Measurements from ENCODE around the gene HRH2.

DNA sequence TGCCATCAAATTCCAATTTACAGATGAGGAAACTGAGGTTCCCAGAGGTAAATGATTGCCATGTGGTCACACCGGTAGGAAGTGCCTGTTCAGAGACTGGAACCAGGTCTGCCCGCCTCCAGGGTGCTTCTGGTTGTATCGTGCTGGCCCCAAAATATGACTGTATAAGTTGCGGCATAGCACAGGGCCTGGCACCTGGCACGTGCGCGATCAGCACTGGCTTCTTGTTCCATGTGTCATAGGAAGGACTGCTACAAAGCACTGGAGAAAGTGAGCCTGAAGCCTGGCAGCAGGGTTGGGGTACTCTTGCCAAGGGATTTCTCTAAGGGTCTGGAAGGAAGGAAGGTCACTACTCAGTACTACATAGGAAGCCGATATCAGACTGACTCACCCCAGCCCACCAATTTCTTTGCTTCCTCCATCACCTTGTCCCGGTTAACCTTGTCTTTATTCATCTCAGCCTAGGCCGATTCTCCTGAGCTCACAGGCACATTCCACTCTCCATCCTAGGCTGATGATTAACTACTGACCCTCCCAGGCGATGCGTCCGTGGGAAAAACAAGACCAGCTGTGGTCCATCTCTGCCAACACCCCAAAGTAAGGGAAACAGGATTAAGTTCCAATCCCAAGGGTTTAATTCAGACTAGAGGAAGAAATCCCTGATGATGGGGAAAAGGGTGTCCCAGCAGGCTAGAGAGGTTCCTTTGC lies 1.8 kb downstream of the HRH2 start:
- TF ChIP-seq POLR2AphosphoS5 (IDR thresholded peaks at IDR 0.05; ENCODE audit: borderline replicate concordance, low read depth, low read length) (no peak), EZH2 (IDR thresholded peaks at IDR 0.05) (no peak)

Data from SK-N-MC (cell line).